Ishikawa (cell line): ENCODE data around the gene CACNA2D4.

Experiments
- CEBPB ChIP-seq: IDR thresholded peaks from 2 replicates; pipeline ENCODE4 v1.6.1; 2012
- CREB1 ChIP-seq: IDR thresholded peaks from 2 replicates; pipeline ENCODE4 v1.6.1; 2012; ENCODE audit warnings: low read depth
- EGR1 ChIP-seq: IDR thresholded peaks from 2 replicates; pipeline ENCODE4 v1.6.1; 2012
- EP300 ChIP-seq: IDR thresholded peaks from 2 replicates; pipeline ENCODE4 v1.6.1; 2012; ENCODE audit warnings: borderline replicate concordance
- FOXM1 ChIP-seq: IDR thresholded peaks from 2 replicates; pipeline ENCODE4 v1.6.1; 2012; ENCODE audit warnings: low read depth, borderline replicate concordance
- MAX ChIP-seq: IDR thresholded peaks from 2 replicates; pipeline ENCODE4 v1.6.1; 2012
- NFIC ChIP-seq: IDR thresholded peaks from 2 replicates; pipeline ENCODE4 v1.6.1; 2012
- RAD21 ChIP-seq: IDR thresholded peaks from 2 replicates; pipeline ENCODE4 v1.6.1; 2012; ENCODE audit warnings: low read depth
- TAF1 ChIP-seq: IDR thresholded peaks from 2 replicates; pipeline ENCODE4 v1.6.1; 2012; ENCODE audit warnings: low read depth, mild to moderate bottlenecking
- TCF12 ChIP-seq: IDR thresholded peaks from 2 replicates; pipeline ENCODE4 v1.6.1; 2012; ENCODE audit warnings: low read depth
- TEAD4 ChIP-seq: IDR thresholded peaks from 2 replicates; pipeline ENCODE4 v1.6.1; 2012
- USF1 ChIP-seq: IDR thresholded peaks from 2 replicates; pipeline ENCODE4 v1.6.1; 2012
- YY1 ChIP-seq: IDR thresholded peaks from 2 replicates; pipeline ENCODE4 v1.6.1; 2012; ENCODE audit warnings: low read depth
- ZBTB7A ChIP-seq: IDR thresholded peaks from 2 replicates; pipeline ENCODE4 v1.6.1; 2012; ENCODE audit warnings: low read depth
- TF ChIP-seq, protein P1 (sequence below): IDR thresholded peaks from 2 replicates; pipeline ENCODE4 v1.6.1; 2012; ENCODE audit warnings: low read depth, mild to moderate bottlenecking

The CACNA2D4 gene

DNA sequence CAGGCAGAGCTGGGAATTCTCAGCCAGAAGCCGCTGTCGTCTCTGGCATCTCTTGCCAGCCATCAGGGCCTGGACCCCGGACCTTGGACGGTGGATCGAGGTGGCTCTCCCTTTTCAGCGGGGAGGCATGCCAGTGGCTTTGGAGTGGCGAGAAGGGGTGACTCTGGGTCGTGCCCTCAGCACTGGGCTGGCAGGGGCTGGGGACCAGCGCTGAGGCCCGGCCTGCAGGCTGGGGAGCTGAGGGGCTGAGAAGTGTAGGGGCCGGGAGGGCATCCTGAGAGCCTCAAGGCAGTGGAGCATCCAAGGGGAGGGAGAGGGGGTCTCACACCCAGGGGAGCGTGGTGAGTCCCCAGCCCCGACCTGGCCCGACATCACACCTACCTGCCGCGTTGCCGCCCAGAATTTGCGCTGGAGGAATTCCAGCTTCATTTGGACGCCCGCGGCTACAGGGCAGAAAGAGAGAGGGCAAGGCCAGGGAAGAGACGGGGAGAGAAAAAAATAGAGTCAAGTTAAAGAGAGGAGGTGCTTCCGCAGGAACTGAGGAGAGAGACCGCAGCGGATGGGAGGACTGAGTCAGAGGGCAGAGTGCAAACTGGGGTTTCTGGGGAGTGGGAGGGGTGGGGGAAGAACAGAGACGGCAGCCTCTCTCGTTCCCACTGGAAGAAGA, 107.0 kb downstream of the CACNA2D4 start:
- TF ChIP-seq RAD21 (no peak), NFIC (no peak), CEBPB (no peak), YY1 (no peak), USF1 (no peak), MAX (no peak), FOXM1 (no peak), TEAD4 (no peak), CREB1 (no peak)

GRCh38 chr12:1810931-1811280, 107.5 kb downstream of the CACNA2D4 start:
- TF ChIP-seq CEBPB, result no peak
- TF ChIP-seq FOXM1, result no peak
- TF ChIP-seq, protein P1, sequence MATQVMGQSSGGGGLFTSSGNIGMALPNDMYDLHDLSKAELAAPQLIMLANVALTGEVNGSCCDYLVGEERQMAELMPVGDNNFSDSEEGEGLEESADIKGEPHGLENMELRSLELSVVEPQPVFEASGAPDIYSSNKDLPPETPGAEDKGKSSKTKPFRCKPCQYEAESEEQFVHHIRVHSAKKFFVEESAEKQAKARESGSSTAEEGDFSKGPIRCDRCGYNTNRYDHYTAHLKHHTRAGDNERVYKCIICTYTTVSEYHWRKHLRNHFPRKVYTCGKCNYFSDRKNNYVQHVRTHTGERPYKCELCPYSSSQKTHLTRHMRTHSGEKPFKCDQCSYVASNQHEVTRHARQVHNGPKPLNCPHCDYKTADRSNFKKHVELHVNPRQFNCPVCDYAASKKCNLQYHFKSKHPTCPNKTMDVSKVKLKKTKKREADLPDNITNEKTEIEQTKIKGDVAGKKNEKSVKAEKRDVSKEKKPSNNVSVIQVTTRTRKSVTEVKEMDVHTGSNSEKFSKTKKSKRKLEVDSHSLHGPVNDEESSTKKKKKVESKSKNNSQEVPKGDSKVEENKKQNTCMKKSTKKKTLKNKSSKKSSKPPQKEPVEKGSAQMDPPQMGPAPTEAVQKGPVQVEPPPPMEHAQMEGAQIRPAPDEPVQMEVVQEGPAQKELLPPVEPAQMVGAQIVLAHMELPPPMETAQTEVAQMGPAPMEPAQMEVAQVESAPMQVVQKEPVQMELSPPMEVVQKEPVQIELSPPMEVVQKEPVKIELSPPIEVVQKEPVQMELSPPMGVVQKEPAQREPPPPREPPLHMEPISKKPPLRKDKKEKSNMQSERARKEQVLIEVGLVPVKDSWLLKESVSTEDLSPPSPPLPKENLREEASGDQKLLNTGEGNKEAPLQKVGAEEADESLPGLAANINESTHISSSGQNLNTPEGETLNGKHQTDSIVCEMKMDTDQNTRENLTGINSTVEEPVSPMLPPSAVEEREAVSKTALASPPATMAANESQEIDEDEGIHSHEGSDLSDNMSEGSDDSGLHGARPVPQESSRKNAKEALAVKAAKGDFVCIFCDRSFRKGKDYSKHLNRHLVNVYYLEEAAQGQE, result no peak
- TF ChIP-seq EP300, result no peak

GRCh38 chr12:1810201-1810930, 108.1 kb downstream of the CACNA2D4 start:
- no peak for TF ChIP-seq MAX
- TF ChIP-seq YY1, result no peak
- TF ChIP-seq EP300, result no peak
- TF ChIP-seq, protein P1, result no peak
- no peak for TF ChIP-seq EGR1
- TF ChIP-seq CREB1, result no peak
- no peak for TF ChIP-seq ZBTB7A
- no peak for TF ChIP-seq CEBPB

- no peak for TF ChIP-seq CEBPB
Observed at GRCh38 chr12:1809591-1810190, 108.8 kb downstream of the CACNA2D4 start.

GRCh38 chr12:1808798-1809480, 109.5 kb downstream of the CACNA2D4 start:
- TF ChIP-seq FOXM1, result no peak
- no peak for TF ChIP-seq TCF12
- TF ChIP-seq RAD21, result no peak
- TF ChIP-seq EP300, result no peak
- TF ChIP-seq MAX, result no peak
- TF ChIP-seq YY1, result no peak
- TF ChIP-seq CEBPB, result no peak
- no peak for TF ChIP-seq ZBTB7A
- TF ChIP-seq NFIC, result no peak

DNA sequence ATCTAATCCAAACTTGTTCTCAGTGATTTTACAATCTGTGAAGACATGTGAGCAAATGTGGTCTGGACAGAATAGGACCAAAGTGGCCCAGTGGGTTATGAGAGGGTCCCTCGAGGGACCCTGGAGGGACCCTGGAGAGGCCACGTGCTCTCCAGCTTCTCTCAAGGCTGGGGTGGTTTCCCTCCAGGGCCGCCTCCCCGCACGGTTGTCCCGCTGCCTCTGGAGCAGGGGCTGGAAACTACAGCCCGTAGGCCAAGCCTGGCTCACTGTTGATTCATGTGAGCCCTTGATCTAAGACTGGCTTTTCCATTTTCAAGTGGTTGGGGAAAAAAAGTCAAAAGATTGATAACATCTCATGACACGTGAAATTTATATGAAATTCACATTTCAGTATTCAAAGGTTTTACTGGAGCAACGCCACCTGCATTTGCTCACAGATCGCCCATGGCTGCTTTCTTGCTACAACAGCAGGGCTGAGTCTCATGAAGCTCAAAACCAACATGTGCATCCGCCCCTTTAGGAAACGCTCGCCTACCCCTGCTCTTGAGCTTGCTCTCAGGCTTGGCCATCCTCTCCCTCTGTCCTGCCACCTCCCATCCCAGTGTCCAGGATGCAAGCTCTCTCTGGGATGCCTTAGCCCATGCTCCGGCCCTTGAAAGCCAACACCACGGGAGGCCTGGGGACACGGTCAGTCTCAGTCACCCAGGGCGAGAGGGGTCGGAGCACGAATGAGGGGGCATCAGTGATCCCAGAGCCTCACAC, 110.2 kb downstream of the CACNA2D4 start:
- TF ChIP-seq NFIC (no peak), USF1 (no peak), TEAD4 (no peak), YY1 (no peak), RAD21 (no peak), CREB1 (no peak), TCF12 (no peak), CEBPB (no peak), FOXM1 (no peak), TAF1 (no peak), EGR1 (no peak), ZBTB7A (no peak)
- TF ChIP-seq, protein P1, result no peak
